HG02763 (cell line): Measurements from ENCODE around the gene MEGF11.

Source experiments
- ATAC-seq: cut with Tn5 transposase; IDR thresholded peaks from one replicate; pipeline ENCODE4 v1.9.1; 2021; ENCODE audit warnings: mild to moderate bottlenecking, moderate library complexity; ENCODE audit not compliant: unreplicated experiment

Gene MEGF11

GRCh38 chr15:66241087-66241907, 12.3 kb downstream of the MEGF11 start:
- ATAC-seq = no peak

GRCh38 chr15:66240240-66240794, 13.2 kb downstream of the MEGF11 start:
- ATAC-seq = no peak

GRCh38 chr15:66239514-66239913, 14.0 kb downstream of the MEGF11 start:
- ATAC-seq = no peak

- ATAC-seq = no peak
These were observed 15.2 kb downstream of the MEGF11 start for GRCh38 chr15:66238318-66238717.

GRCh38 chr15:66237513-66238235, 15.9 kb downstream of the MEGF11 start:
- ATAC-seq = no peak

GRCh38 chr15:66236806-66237375, 16.7 kb downstream of the MEGF11 start:
- no peak for ATAC-seq

- ATAC-seq = no peak
These were observed 17.7 kb downstream of the MEGF11 start for GRCh38 chr15:66235866-66236265.

GRCh38 chr15:66234798-66235197, 18.8 kb downstream of the MEGF11 start:
- no peak for ATAC-seq

GRCh38 chr15:66233487-66234415, 19.8 kb downstream of the MEGF11 start:
- no peak for ATAC-seq

GRCh38 chr15:66232267-66232625, 21.3 kb downstream of the MEGF11 start:
- no peak for ATAC-seq

GRCh38 chr15:66231394-66232266, 21.9 kb downstream of the MEGF11 start:
- ATAC-seq = no peak

GRCh38 chr15:66229790-66230465, 23.6 kb downstream of the MEGF11 start:
- no peak for ATAC-seq

- no peak for ATAC-seq
These were observed 24.5 kb downstream of the MEGF11 start for GRCh38 chr15:66228807-66229735.

- ATAC-seq = no peak
These were observed 26.8 kb downstream of the MEGF11 start for GRCh38 chr15:66226736-66227135.

GRCh38 chr15:66225656-66226274, 27.8 kb downstream of the MEGF11 start:
- no peak for ATAC-seq

- no peak for ATAC-seq
These were observed 28.6 kb downstream of the MEGF11 start for GRCh38 chr15:66224946-66225345.
